Heart left ventricle (tissue), 16 donors: ENCODE data around the gene LTF. TPM values are rescaled to one million over a fixed set of nuclear protein-coding genes. Genes with fewer than 3 reads are reported as not detected.

Experiments used
- ATAC-seq, 4 donors: fragments of 200-7000 bp; cut with Tn5 transposase; one replicate each; pipeline ENCODE4 v1.9.1; 2020 to 2022; ENCODE audit warnings: moderate library complexity in 4 of 4, mild to moderate bottlenecking in 3 of 4, moderate number of reproducible peaks in 1 of 4
- DNase-seq, 5 donors: peaks; one replicate each; pipeline ENCODE4 v3.0.0-alpha.2; 2020
- H3K27ac ChIP-seq, 12 donors: fragments of 200-600 bp; sonication (generic) in 4 of 12; one replicate each; pipeline versions ENCODE4 v1.5.0 to v1.8.0; 2016 to 2022; ENCODE audit warnings: mild to moderate bottlenecking in 2 of 12
- H3K27me3 ChIP-seq, 9 donors: fragments of 200-600 bp; sonication (generic) in 2 of 9; one replicate each; pipeline versions ENCODE4 v1.5.1 to v1.8.0; 2016 to 2022; ENCODE audit warnings: mild to moderate bottlenecking in 3 of 9
- H3K36me3 ChIP-seq, 9 donors: fragments of 200-600 bp; sonication (generic) in 2 of 9; one replicate each; pipeline versions ENCODE4 v1.5.0 to v1.8.0; 2018 to 2022; ENCODE audit warnings: mild to moderate bottlenecking in 2 of 9
- H3K4me1 ChIP-seq, 12 donors: fragments of 200-600 bp; sonication (generic) in 4 of 12; one replicate each; pipeline versions ENCODE4 v1.5.0 to v1.8.0; 2016 to 2022; ENCODE audit warnings: mild to moderate bottlenecking in 3 of 12
- H3K4me3 ChIP-seq, 12 donors: fragments of 200-600 bp; sonication (generic) in 4 of 12; one replicate each; pipeline versions ENCODE4 v1.5.0 to v1.8.0; 2017 to 2022; ENCODE audit warnings: mild to moderate bottlenecking in 9 of 12, moderate library complexity in 4 of 12
- H3K9me3 ChIP-seq, 12 donors: fragments of 200-600 bp; sonication (generic) in 4 of 12; one replicate each; pipeline versions ENCODE4 v1.5.0 to v1.8.0; 2016 to 2022; ENCODE audit warnings: mild to moderate bottlenecking in 1 of 12
- POLR2A ChIP-seq, 2 donors: fragments of 450-650 bp; IDR thresholded peaks; one replicate each; pipeline ENCODE4 v1.6.1; 2017; ENCODE audit warnings: antibody characterized with exemption in 2 of 2, mild to moderate bottlenecking in 2 of 2, moderate library complexity in 2 of 2
- WGBS, 4 donors: extraction: QIAGEN DNeasy Blood & Tissue Kit in 2 of 4; methylation state at CpG; one replicate each; pipeline versions ENCODE4 v1.1.5 to v1.1.7; 2013 to 2018; 5-methylcytosine and 5-hydroxymethylcytosine counted together
- intact Hi-C, 10 donors: fragments of 100-400 bp; cut with DNase I; formaldehyde crosslinking; loops; one replicate each; pipeline versions ENCODE4 v1.11.1 to v1.14.2; 2022
- polyA plus RNA-seq, 2 donors: library from polyadenylated mRNA; stranded (reverse); fragments of 200-250 nt; gene quantifications; one replicate each; pipeline ENCODE4 v1.2.3, GENCODE V29; 2013
- total RNA-seq, 9 donors: library from RNA; depleted of rRNA in 2 of 9; stranded (reverse); fragments of >200 nt in 2 of 9; fragmentation: NEBNext Ultra II Directional in 3 of 9; extraction: Animal tissue kit (Norgen Biotek cat#: 25700) in 3 of 9; gene quantifications; one replicate each; pipeline versions ENCODE4 v1.1.0 to v1.2.4, GENCODE V29; 2016 to 2023
- TF ChIP-seq, protein P1 (sequence below), 12 donors: fragments of 200-600 bp; sonication (generic) in 4 of 12; IDR thresholded peaks; one replicate each; pipeline versions ENCODE4 v1.5.0 to v1.8.0; 2018 to 2022; ENCODE audit warnings: antibody characterized with exemption in 12 of 12, mild to moderate bottlenecking in 5 of 12
- donor health status: ischemic (EF 13 %, LVEDD 7.1; RV severe dilation, severe dysfunction).
- donor health status: healthy with polysubstance abuse.
- donor health status: DM: no; HTN: yes; CAD: no.
- donor health status: DM: no; HTN: no; CAD: no.
- donor health status: ischemic (EF 25% LVEDD 6.9; RV normal size, moderate dysfunction).
- donor health status: ischemic (EF 25% LVEDD 5.7; RV mildly dilated, moderate dysfunction).
- donor health status: healthy.
- donor health status: DM: yes; HTN: yes; CAD: no.
- donor health status: ischemic (EF 35%, LVEDD 5.7; RV mildly dilated, moderate dysfunction).
- donor health status: nonischemic (EF 11% LVEDD 7.7; RV severe dilation, severe dysfunction).
- donor health status: DM: yes; HTN: yes; CAD: no.
- donor health status: PGD.
- donor health status: ischemic (EF 29% LVEDD 5.4; RV normal size, mild dysfunction).
- donor health status: nonischemic (EF 23%, LVEDD 6.1; RV moderate dilation, normal function).

Gene LTF
- total and polyA plus RNA-seq, 11 donors, result 1.6 to 10.6 (median 3.0) TPM

DNA sequence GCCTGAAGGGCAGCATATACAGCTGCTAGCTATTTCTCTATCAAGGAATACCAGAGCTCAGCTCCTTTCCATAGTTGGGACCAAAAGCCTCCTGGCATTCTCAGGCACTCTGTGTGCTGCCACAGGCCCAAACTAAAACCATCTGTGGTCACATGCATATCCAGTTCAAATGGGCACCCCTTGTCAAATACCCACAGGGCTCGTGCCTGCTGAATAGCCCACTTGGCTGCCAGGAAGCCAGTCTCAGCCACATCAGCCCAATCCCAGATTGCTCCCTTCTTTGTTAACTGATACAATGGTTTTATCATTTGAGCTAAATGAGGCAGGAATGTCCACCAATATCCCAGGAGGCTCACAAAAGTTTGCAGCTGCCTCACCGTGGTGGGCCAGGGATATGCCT, 43.8 kb downstream of the LTF start:
- H3K36me3 ChIP-seq, result no peaks in the 10 kb centered on the region
- ATAC-seq, result no peak
- DNase-seq, result no peak
- no peak overlapping the region for H3K4me3 ChIP-seq
- intact Hi-C loops, result loop anchor here in 5 of 10 donors (10.0 kb wide), 3 partner anchors 46 to 336 kb away; partner anchors contain the start of gene CCR5 (in 1 of the 5)
- 52 to 68% (median 64%) methylated on average over 2 of the region's 2 CpGs for WGBS, 4 donors
- H3K27ac ChIP-seq, result no peak overlapping the region
- H3K9me3 ChIP-seq, result no peaks in the 10 kb centered on the region
- TF ChIP-seq, protein P1, sequence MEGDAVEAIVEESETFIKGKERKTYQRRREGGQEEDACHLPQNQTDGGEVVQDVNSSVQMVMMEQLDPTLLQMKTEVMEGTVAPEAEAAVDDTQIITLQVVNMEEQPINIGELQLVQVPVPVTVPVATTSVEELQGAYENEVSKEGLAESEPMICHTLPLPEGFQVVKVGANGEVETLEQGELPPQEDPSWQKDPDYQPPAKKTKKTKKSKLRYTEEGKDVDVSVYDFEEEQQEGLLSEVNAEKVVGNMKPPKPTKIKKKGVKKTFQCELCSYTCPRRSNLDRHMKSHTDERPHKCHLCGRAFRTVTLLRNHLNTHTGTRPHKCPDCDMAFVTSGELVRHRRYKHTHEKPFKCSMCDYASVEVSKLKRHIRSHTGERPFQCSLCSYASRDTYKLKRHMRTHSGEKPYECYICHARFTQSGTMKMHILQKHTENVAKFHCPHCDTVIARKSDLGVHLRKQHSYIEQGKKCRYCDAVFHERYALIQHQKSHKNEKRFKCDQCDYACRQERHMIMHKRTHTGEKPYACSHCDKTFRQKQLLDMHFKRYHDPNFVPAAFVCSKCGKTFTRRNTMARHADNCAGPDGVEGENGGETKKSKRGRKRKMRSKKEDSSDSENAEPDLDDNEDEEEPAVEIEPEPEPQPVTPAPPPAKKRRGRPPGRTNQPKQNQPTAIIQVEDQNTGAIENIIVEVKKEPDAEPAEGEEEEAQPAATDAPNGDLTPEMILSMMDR (IDR thresholded peaks at IDR 0.05), result no peak
- TF ChIP-seq POLR2A (IDR thresholded peaks at IDR 0.05), result no peak
- H3K4me1 ChIP-seq, result peaks cover 0 to 18% (median 10%) of the 10 kb centered on the region in 12 donors
- no peaks in the 10 kb centered on the region for H3K27me3 ChIP-seq

GRCh38 chr3:46419816-46420215, 44.9 kb downstream of the LTF start:
- intact Hi-C loops, result loop anchor here in 5 of 10 donors (10.0 kb wide), 3 partner anchors 45 to 335 kb away; partner anchors contain the start of gene CCR5 (in 1 of the 5)
- H3K4me3 ChIP-seq, result no peak overlapping the region
- no peaks in the 10 kb centered on the region for H3K9me3 ChIP-seq
- no peak overlapping the region for H3K27ac ChIP-seq
- ATAC-seq (no peak), DNase-seq (no peak)
- H3K36me3 ChIP-seq, result no peaks in the 10 kb centered on the region
- WGBS, 4 donors, result 88 to 98% (median 95%) methylated on average over 3 to 4 of the region's 4 CpGs
- no peaks in the 10 kb centered on the region for H3K27me3 ChIP-seq
- TF ChIP-seq POLR2A (IDR thresholded peaks at IDR 0.05), result no peak
- TF ChIP-seq, protein P1 (IDR thresholded peaks at IDR 0.05), result no peak
- H3K4me1 ChIP-seq, result peaks cover 0 to 18% (median 12%) of the 10 kb centered on the region in 12 donors

DNA sequence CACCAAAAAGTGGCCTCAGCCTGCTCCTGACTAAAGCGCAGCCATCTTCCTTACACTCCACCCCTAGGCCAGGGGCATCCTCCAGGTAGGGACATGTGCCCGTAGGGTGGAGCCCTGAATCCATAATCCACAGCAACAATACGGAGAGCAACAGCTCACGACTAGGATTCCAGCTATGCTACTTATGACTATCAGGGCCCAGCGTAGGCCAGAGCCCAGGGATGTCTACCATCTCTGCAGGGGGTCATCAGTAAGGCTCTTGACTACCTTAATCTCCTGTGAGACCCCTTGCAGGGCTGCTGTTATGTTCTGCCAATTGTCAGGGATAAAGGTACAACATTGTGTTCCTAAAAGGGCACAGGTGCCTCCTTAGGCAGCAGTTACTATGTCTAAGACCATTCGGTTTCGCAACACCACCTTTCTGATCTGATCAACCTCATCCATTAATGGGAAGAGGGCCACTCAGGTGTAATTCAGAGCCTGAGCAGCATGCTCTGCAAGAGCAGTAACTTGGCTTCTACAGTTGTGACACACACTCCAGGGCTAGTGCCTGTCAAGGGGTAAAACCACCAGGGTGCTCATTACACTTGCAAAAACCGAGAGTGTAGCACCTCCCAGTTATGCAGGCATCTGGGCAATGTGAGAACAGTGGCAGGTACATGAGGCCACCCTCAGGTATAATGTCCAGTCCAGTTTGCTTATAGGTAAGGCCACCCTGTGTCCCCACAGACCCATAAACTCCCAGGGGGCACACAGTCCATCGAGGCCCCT, 46.7 kb downstream of the LTF start:
- no peak overlapping the region for H3K4me3 ChIP-seq
- 81 to 84% (median 83%) methylated on average over 9 of the region's 9 CpGs for WGBS, 4 donors
- no peaks in the 10 kb centered on the region for H3K36me3 ChIP-seq
- H3K9me3 ChIP-seq, result no peaks in the 10 kb centered on the region
- H3K4me1 ChIP-seq, result peaks cover 0 to 27% (median 19%) of the 10 kb centered on the region in 12 donors
- H3K27me3 ChIP-seq, result no peaks in the 10 kb centered on the region
- DNase-seq (no peak), ATAC-seq (no peak)
- TF ChIP-seq, protein P1 (IDR thresholded peaks at IDR 0.05), result no peak
- TF ChIP-seq POLR2A (IDR thresholded peaks at IDR 0.05), result no peak
- no peak overlapping the region for H3K27ac ChIP-seq
- intact Hi-C loops, result no loop called here

- Histone ChIP-seq H3K27me3 (no peaks in the 10 kb centered on the region), H3K9me3 (no peaks in the 10 kb centered on the region), H3K4me3 (no peak overlapping the region), H3K27ac (peak overlapping the region in 1 of 12 donors; percentile 13), H3K4me1 (peaks cover 0 to 38% (median 27%) of the 10 kb centered on the region in 12 donors), H3K36me3 (no peaks in the 10 kb centered on the region)
- DNase-seq (no peak), ATAC-seq (peak; percentile 51 to 57 (median 52))
- no peak for TF ChIP-seq POLR2A (IDR thresholded peaks at IDR 0.05)
- TF ChIP-seq, protein P1 (IDR thresholded peaks at IDR 0.05), result no peak
- WGBS, 4 donors, result 39 to 63% (median 54%) methylated on average over 7 of the region's 7 CpGs
- intact Hi-C loops, result no loop called here
These were observed 47.7 kb downstream of the LTF start for GRCh38 chr3:46416811-46417510.
